GM12892 (cell line): ENCODE data around the gene CCDC152.

Experiments
- POLR2A ChIP-seq: IDR thresholded peaks from 2 replicates; pipeline ENCODE4 v1.6.1; 2011; ENCODE audit warnings: low read depth, low read length, control low read depth
- POLR2AphosphoS5 ChIP-seq: IDR thresholded peaks from 2 replicates; pipeline ENCODE4 v1.6.1; 2011; ENCODE audit warnings: low read depth, low read length, control low read depth
- TAF1 ChIP-seq: IDR thresholded peaks from 2 replicates; pipeline ENCODE4 v1.6.1; 2011; ENCODE audit warnings: low read depth, mild to moderate bottlenecking, control low read depth, low read length, borderline replicate concordance

- TF ChIP-seq POLR2AphosphoS5 (no peak), POLR2A (no peak), TAF1 (no peak)
These were observed 45.0 kb downstream of the CCDC152 start for GRCh38 chr5:42801516-42802166.
